WTC11 (cell line): ENCODE measurements around the gene GRAMD1B. TPM values are rescaled to one million over a fixed set of nuclear protein-coding genes. Genes with fewer than 3 reads are reported as not detected.
A peak's percentile ranks its signal among the peaks of the same experiment; 100 is the strongest.

Source experiments
- ATAC-seq: fragments of 200-7000 bp; cut with Tn5 transposase; 2 replicates; pipeline ENCODE4 v1.10.0; 2021; ENCODE audit warnings: mild to moderate bottlenecking, moderate library complexity
- CTCF ChIA-PET: fragments of 300-600 bp; sonication (Branson Sonifier 250); formaldehyde crosslinking; loops from one replicate; lab custom pipeline; 2021; ENCODE audit warnings: antibody characterized with exemption; lab: Charles Lee
- POLR2A ChIA-PET: fragments of 350-600 bp; sonication (Branson Sonifier 250); formaldehyde crosslinking; loops from one replicate; lab custom pipeline; 2021; ENCODE audit warnings: antibody characterized with exemption; lab: Charles Lee
- DNase-seq: peaks from one replicate; pipeline ENCODE4 v3.0.0; 2021; ENCODE audit warnings: low spot score
- H3K27ac Mint-ChIP-seq: 2 replicates; pipeline ENCODE4 v1.8.0; 2021; ENCODE audit warnings: mixed read lengths
- H3K27me3 Mint-ChIP-seq: 2 replicates; pipeline ENCODE4 v1.8.0; 2021; ENCODE audit warnings: low read depth, mild to moderate bottlenecking, moderate library complexity, mixed read lengths
- H3K36me3 Mint-ChIP-seq: 2 replicates; pipeline ENCODE4 v1.8.0; 2021; ENCODE audit warnings: mixed read lengths
- H3K4me1 Mint-ChIP-seq: 2 replicates; pipeline ENCODE4 v1.8.0; 2022; ENCODE audit warnings: mixed read lengths
- H3K4me3 Mint-ChIP-seq: 2 replicates; pipeline ENCODE4 v1.8.0; 2021; ENCODE audit warnings: mild to moderate bottlenecking, moderate library complexity, mixed read lengths
- H3K9me3 Mint-ChIP-seq: 2 replicates; pipeline ENCODE4 v1.8.0; 2021; ENCODE audit warnings: mixed read lengths
- ATF3 ChIP-seq: sonication (generic); formaldehyde crosslinking; conservative IDR thresholded peaks from 2 replicates; pipeline ENCODE4 v1.8.1; 2022; ENCODE audit warnings: mild to moderate bottlenecking, missing genetic modification reagents
- E2F1 ChIP-seq: sonication (generic); formaldehyde crosslinking; IDR thresholded peaks from 2 replicates; pipeline ENCODE4 v1.8.0; 2022; ENCODE audit warnings: mild to moderate bottlenecking, missing genetic modification reagents
- FOXJ3 ChIP-seq: sonication (generic); formaldehyde crosslinking; IDR thresholded peaks from 2 replicates; pipeline ENCODE4 v1.9.0; 2021; ENCODE audit warnings: missing genetic modification reagents, mild to moderate bottlenecking, borderline replicate concordance
- FOXP4 ChIP-seq: sonication (generic); formaldehyde crosslinking; IDR thresholded peaks from 2 replicates; pipeline ENCODE4 v1.8.0; 2022; ENCODE audit warnings: mild to moderate bottlenecking, missing genetic modification reagents
- GTF2I ChIP-seq: fragments of 250-450 bp; sonication (Bioruptor Pico); conservative IDR thresholded peaks from 2 replicates; pipeline ENCODE4 v1.4.0; 2021; ENCODE audit warnings: mild to moderate bottlenecking
- HMGA2 ChIP-seq: fragments of 250-450 bp; sonication (Bioruptor Pico); IDR thresholded peaks from 2 replicates; pipeline ENCODE4 v1.4.0; 2021; ENCODE audit warnings: mild to moderate bottlenecking, moderate library complexity
- HMGXB4 ChIP-seq: sonication (generic); formaldehyde crosslinking; IDR thresholded peaks from 2 replicates; pipeline ENCODE4 v1.8.1; 2023; ENCODE audit warnings: mild to moderate bottlenecking, moderate library complexity, missing genetic modification reagents
- JUN ChIP-seq: sonication (generic); formaldehyde crosslinking; IDR thresholded peaks from 2 replicates; pipeline ENCODE4 v1.8.0; 2023; ENCODE audit warnings: mild to moderate bottlenecking, missing genetic modification reagents
- MYBL2 ChIP-seq: sonication (generic); formaldehyde crosslinking; IDR thresholded peaks from 2 replicates; pipeline ENCODE4 v1.8.1; 2023; ENCODE audit warnings: mild to moderate bottlenecking, moderate library complexity, missing genetic modification reagents
- NFE2L1 ChIP-seq: sonication (generic); formaldehyde crosslinking; IDR thresholded peaks from 2 replicates; pipeline ENCODE4 v1.8.1; 2023; ENCODE audit warnings: missing genetic modification reagents
- NR1H2 ChIP-seq: sonication (generic); formaldehyde crosslinking; IDR thresholded peaks from 2 replicates; pipeline ENCODE4 v1.9.0; 2021; ENCODE audit warnings: mild to moderate bottlenecking, moderate library complexity, missing genetic modification reagents
- PRDM15 ChIP-seq: sonication (generic); formaldehyde crosslinking; IDR thresholded peaks from 2 replicates; pipeline ENCODE4 v1.8.0; 2022; ENCODE audit warnings: missing genetic modification reagents
- TEAD1 ChIP-seq: sonication (generic); formaldehyde crosslinking; IDR thresholded peaks from 2 replicates; pipeline ENCODE4 v1.8.0; 2022; ENCODE audit warnings: mild to moderate bottlenecking, missing genetic modification reagents
- USF2 ChIP-seq: sonication (generic); formaldehyde crosslinking; IDR thresholded peaks from 2 replicates; pipeline ENCODE4 v1.8.1; 2023; ENCODE audit warnings: mild to moderate bottlenecking, missing genetic modification reagents, moderate library complexity
- ZBTB21 ChIP-seq: sonication (generic); formaldehyde crosslinking; IDR thresholded peaks from 2 replicates; pipeline ENCODE4 v1.8.1; 2023; ENCODE audit warnings: mild to moderate bottlenecking, missing genetic modification reagents, borderline replicate concordance
- ZNF263 ChIP-seq: sonication (generic); formaldehyde crosslinking; IDR thresholded peaks from 2 replicates; pipeline ENCODE4 v1.8.1; 2022; ENCODE audit warnings: low read depth, mild to moderate bottlenecking, moderate library complexity, missing genetic modification reagents
- ZNF396 ChIP-seq: fragments of 250-450 bp; sonication (Bioruptor Pico); IDR thresholded peaks from 2 replicates; pipeline ENCODE4 v1.8.0; 2021; ENCODE audit warnings: mild to moderate bottlenecking, moderate library complexity, borderline replicate concordance
- total RNA-seq: library from RNA; stranded (reverse); gene quantifications from 3 replicates; pipeline ENCODE4 v1.2.3, GENCODE V29; 2021

Gene GRAMD1B
- total RNA-seq, 1 experiment from 2014 or later, result 31.5 TPM

GRCh38 chr11:123628936-123629683 lies 199.0 kb downstream of the GRAMD1B start:
- ChIA-PET POLR2A (no interaction called here), CTCF (interaction anchor here (1.0 to 1.2 kb wide), 4 partner anchors 12 to 82 kb away, joined by 4 to 5 read pairs (median 4); no protein-coding TSS in a partner anchor)
- peak; percentile 39; the same call in 1 of the 2 replicates for ATAC-seq

GRCh38 chr11:123630126-123630608 lies 200.1 kb downstream of the GRAMD1B start:
- CTCF ChIA-PET, result interaction anchor here (0.9 to 1.0 kb wide), 2 partner anchors 10 to 78 kb away, joined by 3 to 4 read pairs; no protein-coding TSS in a partner anchor
- no peaks in the 10 kb centered on the region for H3K9me3 Mint-ChIP-seq
- POLR2A ChIA-PET, result no interaction called here
- H3K27ac Mint-ChIP-seq, result no peak overlapping the region
- H3K27me3 Mint-ChIP-seq, result no peaks in the 10 kb centered on the region; the same call in 1 of the 2 replicates
- 0 out of 2 replicates have a peak, but pooled peaks cover 3% of the 10 kb centered on the region for H3K4me1 Mint-ChIP-seq
- no peak overlapping the region for H3K4me3 Mint-ChIP-seq
- DNase-seq, result no peak
- H3K36me3 Mint-ChIP-seq, result no peaks in the 10 kb centered on the region
- no peak for ATAC-seq
- TF ChIP-seq PRDM15, result no peak
- TF ChIP-seq USF2 (CRISPR knock-in tag), result no peak
- no peak for TF ChIP-seq HMGXB4 (CRISPR knock-in tag)
- no peak for TF ChIP-seq GTF2I (CRISPR knock-in tag)

More at GRCh38 chr11:123628936-123629683, 199.0 kb downstream of the GRAMD1B start:
- Mint-ChIP-seq H3K9me3 (no peaks in the 10 kb centered on the region), H3K4me1 (0 out of 2 replicates have a peak, but pooled peaks cover 3% of the 10 kb centered on the region), H3K4me3 (no peak overlapping the region), H3K27me3 (no peaks in the 10 kb centered on the region; the same call in 1 of the 2 replicates), H3K27ac (no peak overlapping the region), H3K36me3 (no peaks in the 10 kb centered on the region)
- DNase-seq, result no peak
- no peak for TF ChIP-seq JUN (CRISPR knock-in tag)

- Mint-ChIP-seq H3K9me3 (no peaks in the 10 kb centered on the region; the same call in 1 of the 2 replicates), H3K27me3 (no peaks in the 10 kb centered on the region; the same call in 1 of the 2 replicates), H3K4me3 (no peak overlapping the region), H3K4me1 (peaks cover 29% of the 10 kb centered on the region), H3K27ac (no peak overlapping the region), H3K36me3 (no peaks in the 10 kb centered on the region)
- DNase-seq (no peak), ATAC-seq (no peak)
- ChIA-PET CTCF (interaction anchor here (1.0 to 8.8 kb wide), 11 partner anchors 14 to 638 kb away, joined by 3 to 153 read pairs (median 4); partner anchors contain the start of gene SCN3B), POLR2A (no interaction called here)
- TF ChIP-seq ZBTB21, result no peak
- TF ChIP-seq NR1H2 (CRISPR knock-in tag), result no peak
- TF ChIP-seq HMGXB4 (CRISPR knock-in tag), result no peak
- TF ChIP-seq E2F1, result no peak
- no peak for TF ChIP-seq ZNF396 (CRISPR knock-in tag)
- TF ChIP-seq TEAD1 (CRISPR knock-in tag), result no peak
- no peak for TF ChIP-seq ATF3 (CRISPR knock-in tag)
- TF ChIP-seq MYBL2 (CRISPR knock-in tag), result no peak
- no peak for TF ChIP-seq ZNF263
- TF ChIP-seq HMGA2, result no peak
- no peak for TF ChIP-seq NFE2L1 (CRISPR knock-in tag)
- no peak for TF ChIP-seq FOXJ3 (CRISPR knock-in tag)
- no peak for TF ChIP-seq FOXP4 (CRISPR knock-in tag)
Observed at GRCh38 chr11:123640029-123640428, 210.0 kb downstream of the GRAMD1B start.
